DMS114 treated with DMSO at 0.1 percent for 48 hours (cell line): Measurements from ENCODE around the gene UBE2L3.
"Not testable (repeated sequence)": the region's sequence is repeated elsewhere in the genome, so short reads cannot be mapped to it uniquely, and the experiment has no call there.

Source experiments
- DNase-seq: peaks from one replicate; lab custom pipeline; 2025; ENCODE audit not compliant: unreplicated experiment; lab: John Stamatoyannopoulos, UW

UBE2L3 gene

GRCh38 chr22:21642584-21643448 is 75.3 kb downstream of the UBE2L3 start:
- DNase-seq: no peak

- no peak for DNase-seq
Observed at GRCh38 chr22:21643533-21644357, 76.2 kb downstream of the UBE2L3 start.

GRCh38 chr22:21645513-21645912 is 78.0 kb downstream of the UBE2L3 start:
- not testable (repeated sequence) for DNase-seq

GRCh38 chr22:21646608-21647590 is 79.4 kb downstream of the UBE2L3 start:
- peak; percentile 78 for DNase-seq

GRCh38 chr22:21650280-21650679 is 82.8 kb downstream of the UBE2L3 start:
- no peak for DNase-seq

- no peak for DNase-seq
Observed at GRCh38 chr22:21650823-21651520, 83.5 kb downstream of the UBE2L3 start.

GRCh38 chr22:21651521-21652009 is 84.1 kb downstream of the UBE2L3 start:
- no peak for DNase-seq

- peak; percentile 70 for DNase-seq
Observed at GRCh38 chr22:21652010-21652546, 84.6 kb downstream of the UBE2L3 start.

- DNase-seq: no peak
Observed at GRCh38 chr22:21652547-21653545, 85.3 kb downstream of the UBE2L3 start.

- no peak for DNase-seq
Observed at GRCh38 chr22:21657020-21657359, 89.5 kb downstream of the UBE2L3 start.

GRCh38 chr22:21657360-21658032 is 90.0 kb downstream of the UBE2L3 start:
- DNase-seq: peak; percentile 44

GRCh38 chr22:21659864-21660525 is 92.5 kb downstream of the UBE2L3 start:
- no peak for DNase-seq

- DNase-seq: no peak
Observed at GRCh38 chr22:21660904-21661303, 93.4 kb downstream of the UBE2L3 start.

- DNase-seq: no peak
Observed at GRCh38 chr22:21661991-21662390, 94.5 kb downstream of the UBE2L3 start.

GRCh38 chr22:21663738-21664137 is 96.2 kb downstream of the UBE2L3 start:
- no peak for DNase-seq

GRCh38 chr22:21665047-21665851 is 97.7 kb downstream of the UBE2L3 start:
- no peak for DNase-seq

GRCh38 chr22:21666786-21667185 is 99.3 kb downstream of the UBE2L3 start:
- no peak for DNase-seq
